Measurements from ENCODE around the gene BARHL1. TPM values are rescaled to one million over a fixed set of nuclear protein-coding genes. Genes with fewer than 3 reads are reported as not detected.

Gene BARHL1
- total RNA-seq, 2 experiments from 2014 or later = not detected

DNA sequence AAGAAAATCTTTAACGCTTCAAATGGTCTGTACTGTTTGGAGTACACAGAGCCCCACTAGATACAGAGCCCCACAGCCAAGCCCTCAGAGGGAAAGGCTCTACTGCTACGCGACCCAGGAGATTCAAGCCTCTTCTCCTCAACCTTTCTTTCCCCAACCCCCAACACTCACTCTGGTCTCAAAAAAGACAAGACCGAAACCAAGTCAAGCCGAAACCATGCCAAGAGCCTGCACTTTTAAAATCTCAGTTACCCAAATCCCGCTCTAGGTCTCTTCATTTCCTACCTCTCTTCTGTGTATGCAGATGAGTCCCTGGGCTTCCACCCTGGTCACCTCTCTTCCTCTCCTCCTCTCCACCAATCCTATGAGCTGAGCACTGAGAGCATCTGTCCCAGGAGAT, 31.9 kb downstream of the BARHL1 start:
- peaks cover 82% of the 10 kb centered on the region for H3K36me3 Mint-ChIP-seq (ENCODE audit: low read depth)

DNA sequence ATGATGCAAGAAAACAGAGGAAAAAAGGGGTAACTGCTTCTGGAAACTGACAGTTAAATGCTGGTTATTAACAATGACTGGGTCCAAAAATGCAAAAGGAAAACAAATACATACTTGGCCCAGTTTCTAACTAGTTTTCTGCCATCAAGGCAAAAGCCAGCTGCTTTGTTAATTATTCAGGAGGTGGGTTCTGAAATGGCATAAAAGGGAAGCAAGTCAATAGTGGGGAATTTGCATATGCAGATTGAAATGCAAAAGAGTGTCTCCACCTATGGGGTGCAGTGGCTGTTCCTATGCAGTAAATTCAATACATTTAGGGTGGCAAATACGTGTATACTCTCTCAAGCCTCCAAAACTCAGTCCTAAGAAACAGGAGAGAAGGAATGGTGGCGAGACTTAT, 33.4 kb downstream of the BARHL1 start:
- ChIA-PET CTCF (no interaction called here), POLR2A (interaction anchor here (1.4 kb wide), 1 partner anchor 88 kb away, joined by 4 read pairs; no protein-coding TSS in a partner anchor)
- no peaks in the 10 kb centered on the region for H3K27me3 Mint-ChIP-seq
- H3K36me3 Mint-ChIP-seq (ENCODE audit: low read depth) = peaks cover 77% of the 10 kb centered on the region
- TF ChIP-seq CTCF (IDR thresholded peaks at IDR 0.05) = no peak
- no peaks in the 10 kb centered on the region for H3K4me1 Mint-ChIP-seq (ENCODE audit: low read depth)
- DNase-seq (no peak), ATAC-seq (no peak)
- intact Hi-C loops (cut with micrococcal nuclease) = no loop called here
- no peaks in the 10 kb centered on the region for H3K9me3 Mint-ChIP-seq
- H3K4me3 Mint-ChIP-seq = no peak overlapping the region
- H3K27ac Mint-ChIP-seq = no peak overlapping the region

More for the DNA sequence above, 31.9 kb downstream of the BARHL1 start:
- Mint-ChIP-seq H3K27ac (no peak overlapping the region), H3K4me3 (no peak overlapping the region), H3K9me3 (no peaks in the 10 kb centered on the region), H3K27me3 (no peaks in the 10 kb centered on the region), H3K4me1 (ENCODE audit: low read depth) (no peaks in the 10 kb centered on the region)
- no peak for DNase-seq
- intact Hi-C loops (cut with micrococcal nuclease) = no loop called here
- ChIA-PET POLR2A (interaction anchor here (1.4 kb wide), 1 partner anchor 90 kb away, joined by 4 read pairs; no protein-coding TSS in a partner anchor), CTCF (no interaction called here)
- ATAC-seq = no peak
- no peak for TF ChIP-seq CTCF (IDR thresholded peaks at IDR 0.05)

- DNase-seq (no peak), ATAC-seq (no peak)
- H3K4me3 Mint-ChIP-seq = no peak overlapping the region
- ChIA-PET CTCF (no interaction called here), POLR2A (no interaction called here)
- H3K9me3 Mint-ChIP-seq = no peaks in the 10 kb centered on the region
- TF ChIP-seq CTCF (IDR thresholded peaks at IDR 0.05) = no peak
- H3K27ac Mint-ChIP-seq = no peak overlapping the region
- H3K4me1 Mint-ChIP-seq (ENCODE audit: low read depth) = no peaks in the 10 kb centered on the region
- no peaks in the 10 kb centered on the region for H3K27me3 Mint-ChIP-seq
- intact Hi-C loops (cut with micrococcal nuclease) = no loop called here
- H3K36me3 Mint-ChIP-seq (ENCODE audit: low read depth) = peaks cover 70% of the 10 kb centered on the region
Observed at GRCh38 chr9:132616725-132617124, 34.3 kb downstream of the BARHL1 start.

- H3K36me3 Mint-ChIP-seq (ENCODE audit: low read depth) = peaks cover 49% of the 10 kb centered on the region
- H3K4me3 Mint-ChIP-seq = no peak overlapping the region
- no peaks in the 10 kb centered on the region for H3K27me3 Mint-ChIP-seq
- no peak for TF ChIP-seq CTCF (IDR thresholded peaks at IDR 0.05)
- ATAC-seq (no peak), DNase-seq (no peak)
- no peaks in the 10 kb centered on the region for H3K9me3 Mint-ChIP-seq
- intact Hi-C loops (cut with micrococcal nuclease) = no loop called here
- no peaks in the 10 kb centered on the region for H3K4me1 Mint-ChIP-seq (ENCODE audit: low read depth)
- POLR2A ChIA-PET = interaction anchor here (1.1 kb wide), 1 partner anchor 10 kb away, joined by 3 read pairs; no protein-coding TSS in a partner anchor
- CTCF ChIA-PET = interaction anchor here (1.2 kb wide), 1 partner anchor 11 kb away, joined by 4 read pairs; no protein-coding TSS in a partner anchor
- H3K27ac Mint-ChIP-seq = no peak overlapping the region
Observed at GRCh38 chr9:132622159-132622558, 39.8 kb downstream of the BARHL1 start.

DNA sequence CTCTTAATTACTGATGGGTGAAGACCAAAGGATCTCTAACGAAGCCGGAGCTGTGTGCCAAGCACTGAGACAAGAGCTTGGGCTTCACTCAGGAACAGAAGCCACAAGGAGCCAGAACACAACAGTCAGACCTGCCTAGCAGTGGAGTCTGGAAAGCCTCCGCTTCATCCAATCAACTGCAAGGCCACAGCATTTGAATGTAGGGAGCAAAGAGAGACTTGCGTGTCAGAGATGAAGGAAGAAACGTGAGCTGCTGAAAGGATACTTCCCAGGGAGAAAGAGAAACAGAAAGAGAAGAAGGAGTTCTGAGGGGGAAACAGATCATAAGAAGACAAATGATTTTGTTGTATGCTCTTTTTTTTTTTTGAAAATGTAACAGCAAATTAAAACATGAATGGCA, 43.9 kb downstream of the BARHL1 start:
- no peak for TF ChIP-seq CTCF (IDR thresholded peaks at IDR 0.05)
- intact Hi-C loops (cut with micrococcal nuclease) = no loop called here
- DNase-seq = no peak
- H3K36me3 Mint-ChIP-seq (ENCODE audit: low read depth) = peaks cover 49% of the 10 kb centered on the region
- no peak overlapping the region for H3K27ac Mint-ChIP-seq
- POLR2A ChIA-PET = no interaction called here
- H3K27me3 Mint-ChIP-seq = no peaks in the 10 kb centered on the region
- no peaks in the 10 kb centered on the region for H3K4me1 Mint-ChIP-seq (ENCODE audit: low read depth)
- ATAC-seq = no peak
- CTCF ChIA-PET = no interaction called here
- no peaks in the 10 kb centered on the region for H3K9me3 Mint-ChIP-seq
- H3K4me3 Mint-ChIP-seq = no peak overlapping the region
